Measurements from ENCODE around the gene CACNA2D3.

The CACNA2D3 gene

GRCh38 chr3:54127499-54128056, 5.2 kb downstream of the CACNA2D3 start:
- DNase-seq (ENCODE audit: low spot score): no peak

GRCh38 chr3:54131026-54131605, 8.8 kb downstream of the CACNA2D3 start:
- DNase-seq (ENCODE audit: low spot score): no peak

- DNase-seq (ENCODE audit: low spot score): no peak
Observed at GRCh38 chr3:54131890-54132289, 9.5 kb downstream of the CACNA2D3 start.

GRCh38 chr3:54132685-54133084, 10.3 kb downstream of the CACNA2D3 start:
- no peak for DNase-seq (ENCODE audit: low spot score)

GRCh38 chr3:54133196-54133595, 10.8 kb downstream of the CACNA2D3 start:
- DNase-seq (ENCODE audit: low spot score): no peak

GRCh38 chr3:54134155-54134554, 11.8 kb downstream of the CACNA2D3 start:
- DNase-seq (ENCODE audit: low spot score): no peak

- no peak for DNase-seq (ENCODE audit: low spot score)
Observed at GRCh38 chr3:54134713-54135112, 12.4 kb downstream of the CACNA2D3 start.

GRCh38 chr3:54137311-54137710, 15.0 kb downstream of the CACNA2D3 start:
- no peak for DNase-seq (ENCODE audit: low spot score)

- no peak for DNase-seq (ENCODE audit: low spot score)
Observed at GRCh38 chr3:54138937-54139547, 16.7 kb downstream of the CACNA2D3 start.

GRCh38 chr3:54139630-54140029, 17.3 kb downstream of the CACNA2D3 start:
- no peak for DNase-seq (ENCODE audit: low spot score)

- no peak for DNase-seq (ENCODE audit: low spot score)
Observed at GRCh38 chr3:54144284-54144683, 21.9 kb downstream of the CACNA2D3 start.

- peak; percentile 46 for DNase-seq (ENCODE audit: low spot score)
Observed at GRCh38 chr3:54146506-54147239, 24.3 kb downstream of the CACNA2D3 start.

- no peak for DNase-seq (ENCODE audit: low spot score)
Observed at GRCh38 chr3:54150864-54151467, 28.6 kb downstream of the CACNA2D3 start.

GRCh38 chr3:54153477-54153876, 31.1 kb downstream of the CACNA2D3 start:
- DNase-seq (ENCODE audit: low spot score): no peak

- no peak for DNase-seq (ENCODE audit: low spot score)
Observed at GRCh38 chr3:54157860-54158259, 35.5 kb downstream of the CACNA2D3 start.

- no peak for DNase-seq (ENCODE audit: low spot score)
Observed at GRCh38 chr3:54159917-54160316, 37.6 kb downstream of the CACNA2D3 start.

- no peak for DNase-seq (ENCODE audit: low spot score)
Observed at GRCh38 chr3:54163441-54163840, 41.1 kb downstream of the CACNA2D3 start.

GRCh38 chr3:54164192-54164975, 42.0 kb downstream of the CACNA2D3 start:
- no peak for DNase-seq (ENCODE audit: low spot score)

- no peak for DNase-seq (ENCODE audit: low spot score)
Observed at GRCh38 chr3:54165865-54166264, 43.5 kb downstream of the CACNA2D3 start.

GRCh38 chr3:54167999-54168398, 45.6 kb downstream of the CACNA2D3 start:
- DNase-seq (ENCODE audit: low spot score): no peak

GRCh38 chr3:54168451-54168850, 46.1 kb downstream of the CACNA2D3 start:
- no peak for DNase-seq (ENCODE audit: low spot score)

GRCh38 chr3:54169524-54169923, 47.2 kb downstream of the CACNA2D3 start:
- DNase-seq (ENCODE audit: low spot score): no peak
